ENCODE results near the gene PBXIP1.

Gene PBXIP1

DNA sequence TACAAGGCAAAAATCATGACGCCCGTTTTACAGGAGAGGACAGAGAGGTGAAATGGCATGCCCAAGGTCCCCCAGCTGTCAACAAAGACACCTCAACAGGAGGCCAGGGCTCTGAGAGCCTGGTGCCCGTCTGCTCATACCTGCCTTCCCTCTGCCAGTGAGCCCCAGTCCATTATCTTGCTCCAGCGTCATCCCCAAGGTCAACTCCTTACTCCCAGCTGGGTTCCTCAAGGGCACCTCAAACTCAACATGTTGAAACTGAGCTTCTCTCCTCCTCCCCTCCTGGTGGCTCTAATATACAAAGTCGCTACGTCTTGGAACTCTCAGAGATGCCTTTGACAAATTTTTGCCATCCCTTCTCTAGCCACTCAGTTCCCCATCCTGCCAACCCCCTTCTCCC is 3.2 kb downstream of the PBXIP1 start:
- peak overlapping the region; percentile 93 for H3K27ac Mint-ChIP-seq
- H3K36me3 Mint-ChIP-seq: peaks cover 45% of the 10 kb centered on the region
- no peak for DNase-seq
- CTCF ChIA-PET: interaction anchor here (1.0 to 2.6 kb wide), 8 partner anchors 9 to 393 kb away, joined by 3 to 7 read pairs (median 4); partner anchors contain the start of genes PMVK and PYGO2
- peak overlapping the region; percentile 88 for H3K4me3 Mint-ChIP-seq
- H3K9me3 Mint-ChIP-seq: no peaks in the 10 kb centered on the region
- H3K4me1 Mint-ChIP-seq: peaks cover 76% of the 10 kb centered on the region
- H3K27me3 Mint-ChIP-seq: no peaks in the 10 kb centered on the region

DNA sequence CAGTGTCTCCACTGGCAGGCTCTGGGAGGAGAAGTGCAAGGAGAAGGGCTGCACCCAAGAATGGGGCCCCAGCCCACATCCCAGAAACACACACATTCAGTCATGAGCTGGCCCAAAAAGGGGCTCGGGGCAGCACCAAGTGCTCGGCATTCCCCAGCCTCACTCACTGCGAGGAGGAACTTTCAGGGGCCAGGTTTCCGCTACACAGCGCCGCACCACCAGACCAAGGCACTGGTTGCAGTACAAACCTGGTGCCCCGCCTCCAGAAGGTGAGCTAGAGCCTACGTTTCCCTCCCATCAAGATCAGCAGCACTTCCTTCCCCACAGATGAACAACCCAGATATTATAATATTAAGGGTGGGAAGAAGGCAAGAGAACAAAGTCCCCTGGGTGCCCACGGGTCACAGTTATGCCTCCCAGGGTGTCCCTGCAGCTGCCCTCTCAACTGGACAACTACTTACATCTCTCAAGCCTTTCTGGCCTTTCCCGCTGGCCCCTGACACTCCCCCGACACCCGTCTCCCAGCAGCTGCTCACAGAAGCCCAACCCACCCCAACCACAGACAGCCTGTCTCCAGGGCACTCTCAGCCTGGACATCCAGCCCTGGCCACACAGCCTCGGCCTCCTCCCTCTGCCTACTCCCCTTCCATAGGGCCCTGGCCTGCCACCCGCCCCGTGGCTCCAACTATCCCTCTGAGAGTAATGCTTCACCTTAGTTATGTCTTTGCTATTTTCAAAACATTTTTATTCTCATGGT is 3.8 kb downstream of the PBXIP1 start:
- H3K36me3 Mint-ChIP-seq: peaks cover 48% of the 10 kb centered on the region
- H3K27ac Mint-ChIP-seq: peak overlapping the region; percentile 93
- H3K27me3 Mint-ChIP-seq: no peaks in the 10 kb centered on the region
- CTCF ChIA-PET: interaction anchor here (1.0 to 2.6 kb wide), 9 partner anchors 10 to 392 kb away, joined by 3 to 7 read pairs (median 4); partner anchors contain the start of genes PMVK and PYGO2
- peak; percentile 81 for DNase-seq
- peak overlapping the region; percentile 88 for H3K4me3 Mint-ChIP-seq
- H3K4me1 Mint-ChIP-seq: peaks cover 72% of the 10 kb centered on the region
- H3K9me3 Mint-ChIP-seq: no peaks in the 10 kb centered on the region

DNA sequence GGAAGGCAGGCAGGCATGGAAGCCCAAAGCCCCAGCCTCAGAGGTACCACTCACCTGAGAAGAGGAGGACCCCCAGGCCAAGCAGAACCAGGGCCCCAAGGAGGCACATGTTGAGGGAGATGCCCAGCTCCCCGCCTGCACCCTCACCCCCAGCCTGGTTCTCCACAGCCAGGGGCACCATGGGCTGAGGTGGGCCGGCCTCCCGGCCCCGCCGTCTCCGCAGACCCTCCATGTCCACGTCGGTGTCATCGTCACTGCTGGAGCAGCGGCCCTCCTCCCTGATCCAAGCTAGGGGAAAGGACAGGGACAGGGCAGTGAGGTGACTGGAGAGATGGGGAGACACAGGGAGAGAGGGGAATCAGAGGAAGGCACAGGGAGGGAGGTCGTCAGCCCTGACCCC is 7.8 kb downstream of the PBXIP1 start:
- CTCF ChIA-PET: no interaction called here
- Mint-ChIP-seq H3K36me3 (peaks cover 47% of the 10 kb centered on the region), H3K4me1 (peaks cover 52% of the 10 kb centered on the region), H3K9me3 (no peaks in the 10 kb centered on the region), H3K27me3 (no peaks in the 10 kb centered on the region), H3K27ac (no peak overlapping the region), H3K4me3 (no peak overlapping the region)
- no peak for DNase-seq

DNA sequence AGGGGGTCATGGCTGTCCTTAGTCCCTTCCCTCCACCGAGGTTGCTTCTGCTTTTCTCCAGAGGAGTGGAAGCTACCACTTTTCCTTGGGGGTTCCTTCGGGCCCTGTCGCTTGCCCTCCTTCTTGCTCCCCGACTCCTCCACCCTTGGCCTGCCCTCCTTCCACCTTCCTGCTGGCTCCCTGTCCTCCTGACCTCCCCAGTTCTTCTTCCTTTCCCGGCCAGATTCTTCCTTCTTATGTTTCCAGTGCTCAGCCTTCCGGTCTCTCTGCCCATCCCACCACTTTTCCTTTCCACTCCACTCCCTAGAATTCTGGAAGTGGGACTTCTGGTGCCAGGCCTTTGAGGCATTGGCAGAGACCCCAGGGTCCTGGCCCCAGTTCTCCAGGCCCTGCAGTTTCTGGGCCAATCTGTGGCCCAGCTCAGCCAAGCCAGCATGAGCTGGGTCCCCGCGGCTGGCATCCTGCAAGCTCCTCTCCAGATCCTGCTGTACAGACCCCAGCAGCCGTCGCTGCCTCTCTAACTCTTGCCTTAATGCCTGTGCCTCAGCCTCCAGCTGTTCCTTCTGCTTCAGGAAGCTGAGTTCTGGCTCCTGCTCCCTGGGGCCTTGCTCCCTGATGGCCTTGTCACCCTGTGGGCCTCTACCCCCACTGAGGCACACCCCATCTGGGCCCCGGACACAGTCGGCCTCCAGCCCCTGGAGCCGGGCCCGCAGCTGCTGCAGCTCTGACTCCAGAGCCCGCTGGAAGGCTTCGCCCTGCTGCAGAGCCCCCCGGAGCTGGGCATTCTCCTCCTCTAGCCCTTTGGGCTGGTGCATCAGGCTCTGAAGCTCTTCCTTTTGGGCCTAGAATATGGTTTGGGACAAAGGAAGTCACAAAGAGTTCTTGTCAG is 9.7 kb downstream of the PBXIP1 start:
- no peak overlapping the region for H3K27ac Mint-ChIP-seq
- DNase-seq: no peak
- CTCF ChIA-PET: interaction anchor here (0.6 to 1.7 kb wide), 6 partner anchors 40 to 387 kb away, joined by 3 to 10 read pairs (median 4); no protein-coding TSS in a partner anchor
- H3K27me3 Mint-ChIP-seq: no peaks in the 10 kb centered on the region
- H3K4me3 Mint-ChIP-seq: no peak overlapping the region
- H3K36me3 Mint-ChIP-seq: peaks cover 38% of the 10 kb centered on the region
- H3K9me3 Mint-ChIP-seq: no peaks in the 10 kb centered on the region
- H3K4me1 Mint-ChIP-seq: peaks cover 52% of the 10 kb centered on the region

DNA sequence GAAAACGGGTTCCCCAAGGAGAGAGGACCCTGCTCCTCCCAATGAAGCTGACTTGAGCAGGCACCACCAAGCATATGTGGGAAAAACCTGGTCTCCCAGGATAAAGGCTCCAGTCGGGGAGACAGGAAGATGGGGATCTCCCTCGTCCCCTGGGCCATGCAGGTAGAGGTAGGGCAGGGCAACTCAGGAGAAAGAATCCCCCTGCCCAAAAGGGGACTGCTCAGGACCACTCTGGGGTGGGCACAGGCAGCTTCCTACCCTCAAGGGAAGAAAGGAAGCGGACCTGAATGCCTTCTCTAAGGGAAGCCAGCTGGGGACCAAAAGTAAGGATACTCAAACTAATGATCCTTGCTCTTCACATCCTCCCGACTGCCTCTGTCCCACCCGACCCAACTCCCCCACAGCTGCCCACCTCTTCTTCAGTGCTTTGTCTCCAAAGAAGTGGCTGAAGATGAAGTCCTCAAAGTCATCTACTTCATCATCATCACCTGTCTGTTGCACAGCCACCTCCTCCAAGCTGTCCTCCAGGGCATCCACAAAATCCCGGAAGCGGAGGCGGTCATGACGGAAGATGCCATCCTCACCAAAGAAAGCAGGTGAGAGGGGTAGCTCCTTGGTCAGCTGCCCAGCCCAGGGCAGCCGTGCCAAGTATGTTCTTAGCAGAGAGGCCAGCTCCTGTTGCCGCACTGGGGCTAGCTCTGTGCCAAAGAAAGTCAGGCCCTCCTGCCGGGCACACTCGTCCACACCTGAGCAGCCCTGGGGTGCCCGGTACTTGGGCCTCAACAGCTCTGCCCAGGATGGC is 10.5 kb downstream of the PBXIP1 start:
- no peak for DNase-seq
- Mint-ChIP-seq H3K9me3 (no peaks in the 10 kb centered on the region), H3K4me1 (peaks cover 52% of the 10 kb centered on the region), H3K27ac (no peak overlapping the region), H3K36me3 (peaks cover 32% of the 10 kb centered on the region), H3K4me3 (no peak overlapping the region), H3K27me3 (no peaks in the 10 kb centered on the region)
- CTCF ChIA-PET: interaction anchor here (0.6 to 1.9 kb wide), 13 partner anchors 10 to 386 kb away, joined by 3 to 12 read pairs (median 4); partner anchors contain the start of gene FLAD1

DNA sequence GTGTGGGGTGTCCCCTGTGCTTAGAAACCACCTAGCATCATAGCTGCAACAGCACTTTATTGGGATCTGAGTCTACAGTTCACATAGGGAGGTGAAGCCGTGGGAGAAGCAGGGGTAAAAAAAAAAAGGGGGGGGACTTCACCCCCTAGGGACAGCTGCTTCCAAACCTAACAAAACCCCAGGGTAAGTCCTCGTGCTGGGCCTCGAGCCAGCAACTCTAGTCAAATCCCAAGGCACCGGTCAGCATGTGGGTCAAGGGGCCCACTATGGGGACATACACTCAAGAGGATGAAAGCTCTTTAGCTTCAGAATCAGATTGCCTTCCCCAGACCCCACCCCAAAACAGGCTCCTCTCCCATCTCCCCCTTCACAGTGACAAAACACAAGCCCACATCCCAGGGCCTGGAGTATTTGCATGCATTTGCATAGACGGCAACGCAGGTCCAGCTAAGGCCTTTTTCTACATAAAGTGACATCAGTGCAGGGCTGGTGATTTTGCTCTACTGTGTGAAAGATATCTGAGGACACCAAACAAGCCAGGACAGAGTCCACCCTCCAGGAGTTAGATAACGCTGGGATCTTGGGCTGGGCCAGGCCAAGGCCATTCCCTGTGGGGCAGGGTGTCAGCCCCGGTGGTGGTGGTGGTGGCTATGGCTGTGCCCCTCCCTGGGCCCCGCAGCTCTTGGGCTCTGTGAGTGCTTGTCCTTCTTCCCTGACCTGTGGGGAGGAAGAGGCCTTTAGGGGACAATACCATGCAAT is 11.3 kb downstream of the PBXIP1 start:
- Mint-ChIP-seq H3K9me3 (no peaks in the 10 kb centered on the region), H3K27ac (peak overlapping the region; percentile 95), H3K36me3 (peaks cover 31% of the 10 kb centered on the region), H3K4me1 (peaks cover 56% of the 10 kb centered on the region), H3K27me3 (no peaks in the 10 kb centered on the region), H3K4me3 (no peak overlapping the region)
- CTCF ChIA-PET: interaction anchor here (0.6 to 1.9 kb wide), 22 partner anchors 9 to 398 kb away, joined by 3 to 12 read pairs (median 4); partner anchors contain the start of gene FLAD1
- no peak for DNase-seq

DNA sequence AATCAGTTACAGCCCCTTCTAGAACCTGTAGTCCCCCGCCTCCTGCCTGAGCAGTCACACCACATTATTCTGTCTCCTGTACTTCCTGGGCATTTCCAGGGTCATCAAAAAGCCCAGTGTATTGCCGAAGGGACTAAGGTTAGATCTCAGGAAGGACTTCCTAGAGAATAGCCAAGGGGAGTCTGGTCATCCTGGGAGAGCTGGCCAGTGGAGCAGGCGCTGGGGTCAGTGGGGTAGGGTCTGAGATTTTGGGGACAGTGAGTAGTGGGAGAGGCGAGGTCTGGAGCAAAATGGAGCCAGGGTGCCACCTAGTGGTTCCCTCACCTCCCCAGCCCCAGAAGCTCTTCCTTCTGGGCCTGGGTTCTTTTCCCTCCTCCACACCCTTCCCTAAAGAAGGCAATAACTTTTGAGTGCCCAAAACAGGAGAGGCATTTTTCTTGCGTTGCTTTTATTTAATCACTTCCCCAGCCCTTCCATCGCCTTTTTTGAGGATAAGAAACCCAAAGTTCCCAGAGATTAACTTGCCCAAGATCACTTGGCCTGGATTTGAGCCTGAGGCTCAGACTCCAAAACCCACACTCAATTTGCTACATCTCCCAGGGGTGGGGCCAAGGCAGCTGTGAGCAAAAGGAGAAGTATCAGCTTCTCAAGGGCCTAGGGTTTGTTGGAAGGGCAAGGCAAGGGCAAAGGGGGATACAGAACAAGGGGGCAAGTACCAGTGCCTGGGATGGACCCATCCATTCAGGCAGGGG is 12.1 kb downstream of the PBXIP1 start:
- peaks cover 27% of the 10 kb centered on the region for H3K36me3 Mint-ChIP-seq
- peak overlapping the region; percentile 95 for H3K27ac Mint-ChIP-seq
- peaks cover 61% of the 10 kb centered on the region for H3K4me1 Mint-ChIP-seq
- no peaks in the 10 kb centered on the region for H3K27me3 Mint-ChIP-seq
- DNase-seq: peak; percentile 61
- no peak overlapping the region for H3K4me3 Mint-ChIP-seq
- CTCF ChIA-PET: interaction anchor here (0.6 to 1.9 kb wide), 22 partner anchors 8 to 397 kb away, joined by 3 to 12 read pairs (median 4); partner anchors contain the start of gene FLAD1
- H3K9me3 Mint-ChIP-seq: no peaks in the 10 kb centered on the region

DNA sequence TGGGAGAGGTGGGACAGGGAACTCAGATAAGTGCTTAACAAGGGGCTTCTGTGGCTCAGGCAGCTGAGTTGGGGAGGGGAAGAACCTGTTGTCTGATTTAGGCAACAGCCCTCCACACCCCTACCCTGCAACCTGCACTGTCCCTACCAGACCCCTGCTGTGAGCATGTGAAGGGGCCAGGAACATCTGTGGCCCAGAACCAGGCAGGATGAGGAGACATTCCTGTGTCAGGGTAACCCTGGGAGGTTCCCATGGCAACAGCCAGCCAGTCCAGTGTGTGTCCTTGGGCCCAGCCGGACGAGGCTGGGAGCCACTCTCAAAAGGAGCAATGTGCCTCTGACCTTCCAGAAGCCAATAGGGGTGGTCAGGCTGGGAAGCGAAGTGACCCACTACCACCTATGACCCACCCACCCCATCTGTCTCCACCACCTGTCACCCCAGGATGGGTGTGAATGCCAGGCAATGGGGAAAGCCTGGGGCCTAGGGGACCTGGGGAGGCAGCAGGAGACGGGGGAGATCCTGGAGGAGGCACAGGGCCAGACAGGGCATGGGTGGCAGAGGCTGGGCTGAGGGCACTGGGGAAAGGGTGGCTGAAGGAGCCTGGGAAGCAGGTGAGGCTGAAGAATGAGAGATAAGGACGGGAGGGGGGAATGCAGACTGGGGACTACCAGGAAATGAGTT is 14.4 kb downstream of the PBXIP1 start:
- Mint-ChIP-seq H3K4me3 (peak overlapping the region; percentile 21), H3K27ac (peak overlapping the region; percentile 95), H3K27me3 (no peaks in the 10 kb centered on the region), H3K9me3 (no peaks in the 10 kb centered on the region), H3K4me1 (peaks cover 72% of the 10 kb centered on the region), H3K36me3 (peaks cover 12% of the 10 kb centered on the region)
- CTCF ChIA-PET: interaction anchor here (1.3 to 1.4 kb wide), 2 partner anchors 58 to 382 kb away, joined by 4 to 7 read pairs; no protein-coding TSS in a partner anchor
- DNase-seq: no peak

DNA sequence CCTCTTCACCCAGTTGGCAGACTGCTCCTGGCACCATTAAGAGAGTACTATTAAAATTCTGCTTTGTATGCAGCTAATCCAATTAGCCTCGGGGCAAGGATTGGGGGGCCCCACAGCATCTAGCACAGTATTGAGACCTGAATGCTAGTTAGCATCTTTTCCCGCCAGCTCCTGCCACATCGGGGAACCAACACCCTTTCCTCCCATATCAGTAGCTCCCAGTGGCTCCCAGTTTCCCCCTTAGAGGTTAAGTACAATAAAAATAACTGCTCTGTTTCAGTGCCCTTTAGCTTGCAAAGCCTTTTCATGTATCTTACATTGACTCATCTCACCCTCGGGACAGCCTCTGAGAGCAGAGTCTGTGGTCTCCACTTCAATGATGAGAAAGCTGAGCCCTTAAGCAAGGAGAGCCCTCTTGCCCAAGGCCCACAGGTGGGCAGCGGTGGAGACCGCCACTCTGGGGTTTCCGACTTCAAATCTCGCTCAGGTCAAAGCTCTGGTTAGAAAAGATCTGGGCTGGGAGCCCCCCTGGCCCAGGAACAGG is 15.2 kb downstream of the PBXIP1 start:
- Mint-ChIP-seq H3K27me3 (no peaks in the 10 kb centered on the region), H3K4me1 (peaks cover 79% of the 10 kb centered on the region), H3K27ac (peak overlapping the region; percentile 95), H3K36me3 (peaks cover 8% of the 10 kb centered on the region), H3K4me3 (no peak overlapping the region), H3K9me3 (no peaks in the 10 kb centered on the region)
- CTCF ChIA-PET: interaction anchor here (1.0 to 1.4 kb wide), 3 partner anchors 58 to 381 kb away, joined by 3 to 7 read pairs (median 4); no protein-coding TSS in a partner anchor
- DNase-seq: no peak

DNA sequence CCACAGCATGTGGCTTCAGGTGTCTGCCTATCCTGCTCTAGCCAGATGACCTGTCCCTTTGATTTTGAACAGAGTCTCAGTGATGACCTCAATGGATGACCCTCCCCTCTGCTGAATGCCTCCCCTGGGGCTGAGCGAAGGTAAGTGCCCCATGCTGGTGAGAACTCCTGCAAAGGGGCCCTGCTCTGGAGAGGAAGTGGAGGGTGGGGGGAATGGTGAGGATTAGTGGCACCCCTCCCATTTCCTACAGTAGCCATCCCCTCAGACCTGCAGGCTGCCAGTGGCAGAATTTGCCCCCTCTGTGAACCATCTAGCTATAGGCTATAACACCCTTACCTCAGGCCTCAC is 15.7 kb downstream of the PBXIP1 start:
- H3K4me3 Mint-ChIP-seq: no peak overlapping the region
- H3K27ac Mint-ChIP-seq: peak overlapping the region; percentile 95
- H3K27me3 Mint-ChIP-seq: no peaks in the 10 kb centered on the region
- CTCF ChIA-PET: interaction anchor here (0.6 to 1.4 kb wide), 4 partner anchors 17 to 380 kb away, joined by 3 to 7 read pairs (median 4); no protein-coding TSS in a partner anchor
- peaks cover 8% of the 10 kb centered on the region for H3K36me3 Mint-ChIP-seq
- peaks cover 84% of the 10 kb centered on the region for H3K4me1 Mint-ChIP-seq
- H3K9me3 Mint-ChIP-seq: no peaks in the 10 kb centered on the region
- no peak for DNase-seq

DNA sequence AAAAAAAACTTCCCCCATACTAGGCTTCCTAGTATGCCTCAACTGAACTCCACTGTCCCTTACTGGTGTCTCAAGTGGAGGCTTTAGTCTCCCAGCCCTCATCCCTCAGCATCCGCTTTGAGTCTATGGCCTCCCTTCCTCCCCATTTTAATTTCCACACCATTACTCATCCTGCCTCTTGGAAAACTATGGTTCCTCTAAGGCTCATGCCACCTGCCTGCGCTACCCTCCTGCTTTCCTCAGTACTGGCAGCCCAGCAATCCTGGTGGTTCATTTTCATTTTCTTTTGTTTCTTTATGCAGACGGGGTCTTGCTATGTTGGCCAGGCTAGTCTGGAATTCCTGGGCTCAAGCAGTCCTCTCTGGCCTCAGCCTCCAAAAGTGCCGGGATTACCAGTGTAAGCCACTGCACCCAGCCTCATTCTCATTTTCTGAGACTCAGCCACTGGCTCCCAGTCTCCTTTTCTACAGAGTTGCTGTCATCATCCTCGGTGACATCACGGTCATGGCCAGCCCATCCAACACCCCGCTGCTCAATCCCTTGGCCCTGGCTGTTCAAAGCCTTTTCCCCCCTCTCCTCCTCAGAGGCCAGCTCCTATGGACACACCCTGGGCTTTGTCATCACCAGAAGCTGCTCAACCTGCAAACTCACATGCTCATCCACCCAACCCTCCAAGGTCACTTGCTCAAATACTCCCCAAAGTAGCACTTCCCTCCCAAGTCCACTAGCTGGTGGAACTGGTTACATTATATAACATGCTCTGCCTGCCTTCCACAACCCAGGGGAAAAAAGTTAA is 17.1 kb downstream of the PBXIP1 start:
- DNase-seq: no peak
- peak overlapping the region; percentile 64 for H3K4me3 Mint-ChIP-seq
- CTCF ChIA-PET: interaction anchor here (0.6 to 2.4 kb wide), 3 partner anchors 16 to 597 kb away, joined by 4 to 7 read pairs (median 4); no protein-coding TSS in a partner anchor
- H3K27me3 Mint-ChIP-seq: no peaks in the 10 kb centered on the region
- H3K36me3 Mint-ChIP-seq: peaks cover 5% of the 10 kb centered on the region
- peak overlapping the region; percentile 97 for H3K27ac Mint-ChIP-seq
- no peaks in the 10 kb centered on the region for H3K9me3 Mint-ChIP-seq
- peaks cover 81% of the 10 kb centered on the region for H3K4me1 Mint-ChIP-seq
